Cortex of kidney (tissue), 1 donor: ENCODE measurements around the gene MAX.
A peak's percentile ranks its signal among the peaks of the same experiment; 100 is the strongest.

Experiments used
- DNase-seq: peaks from one replicate; lab custom pipeline; 2025; lab: John Stamatoyannopoulos, UW

Gene MAX

GRCh38 chr14:65102441-65103149 is at the start of gene MAX:
Gene MAX, minus strand, starts transcription at chr14:65102517. Its CDS starts 178 bp downstream, at chr14:65102339.
- DNase-seq, result peak; percentile 89

- no peak for DNase-seq
These were observed 49.3 kb upstream of the MAX start for GRCh38 chr14:65151609-65151956.

- no peak for DNase-seq
These were observed 48.7 kb upstream of the MAX start for GRCh38 chr14:65150898-65151608.

GRCh38 chr14:65149116-65149515 is 46.8 kb upstream of the MAX start:
- no peak for DNase-seq

- no peak for DNase-seq
These were observed 41.9 kb upstream of the MAX start for GRCh38 chr14:65144170-65144569.

- no peak for DNase-seq
These were observed 40.8 kb upstream of the MAX start for GRCh38 chr14:65142914-65143625.

- DNase-seq, result no peak
These were observed 40.1 kb upstream of the MAX start for GRCh38 chr14:65142429-65142828.

- DNase-seq, result no peak
These were observed 39.2 kb upstream of the MAX start for GRCh38 chr14:65141523-65141922.

- DNase-seq, result no peak
These were observed 35.5 kb upstream of the MAX start for GRCh38 chr14:65137648-65138307.

- DNase-seq, result no peak
These were observed 32.6 kb upstream of the MAX start for GRCh38 chr14:65134651-65135579.

GRCh38 chr14:65132855-65133254 is 30.5 kb upstream of the MAX start:
- no peak for DNase-seq

GRCh38 chr14:65131301-65131701 is 29.0 kb upstream of the MAX start:
- DNase-seq, result no peak

GRCh38 chr14:65128096-65128495 is 25.8 kb upstream of the MAX start:
- no peak for DNase-seq

GRCh38 chr14:65117769-65118745 is 15.7 kb upstream of the MAX start:
- DNase-seq, result no peak

GRCh38 chr14:65115615-65116014 is 13.3 kb upstream of the MAX start:
- DNase-seq, result no peak

- DNase-seq, result no peak
These were observed 8.2 kb upstream of the MAX start for GRCh38 chr14:65110525-65110924.

- no peak for DNase-seq
These were observed 7.0 kb upstream of the MAX start for GRCh38 chr14:65109357-65109756.

- no peak for DNase-seq
These were observed 4.9 kb upstream of the MAX start for GRCh38 chr14:65107200-65107599.

- DNase-seq, result no peak
These were observed 4.4 kb upstream of the MAX start for GRCh38 chr14:65106736-65107135.

- DNase-seq, result no peak
These were observed 4.0 kb upstream of the MAX start for GRCh38 chr14:65106316-65106715.
